Panc1 (cell line): ENCODE data around the gene TTLL6.

Source experiments
- CTCF ChIP-seq: fragments of 450-650 bp; IDR thresholded peaks from 2 replicates; pipeline ENCODE4 v1.5.1; 2017; ENCODE audit warnings: mild to moderate bottlenecking
- POLR2AphosphoS5 ChIP-seq: IDR thresholded peaks from 2 replicates; pipeline ENCODE4 v1.6.1; 2012; ENCODE audit warnings: mild to moderate bottlenecking, low read depth, low read length, moderate library complexity
- REST ChIP-seq, 2 experiments: IDR thresholded peaks; 2 replicates each; pipeline ENCODE4 v1.6.1; 2011 to 2012; ENCODE audit warnings: low read depth in 2 of 2, control low read depth in 1 of 2, low read length in 1 of 2, mild to moderate bottlenecking in 1 of 2, moderate library complexity in 1 of 2; ENCODE audit not compliant: insufficient read depth in 1 of 2

GRCh38 chr17:48737330-48738043, 79.5 kb downstream of the TTLL6 start:
- TF ChIP-seq CTCF (no peak), REST (IDR thresholded peaks at IDR 0.05; ENCODE audit: insufficient read depth in 1 of 2, low read depth in 2 of 2, low read length in 1 of 2) (no peak), POLR2AphosphoS5 (no peak)
